Dendritic cell treated with granulocyte-macrophage colony-stimulating factor and Interleukin-4, amounts not matched to agents 40 ng/mL and 50 ng/mL, for 4 days (primary cell): ENCODE measurements around the gene SERPINE1.
"Not testable (repeated sequence)": the region's sequence is repeated elsewhere in the genome, so short reads cannot be mapped to it uniquely, and the experiment has no call there.

Source experiments
- H3K27ac Mint-ChIP-seq: one replicate; pipeline ENCODE4 v1.8.0; 2022; ENCODE audit warnings: mild to moderate bottlenecking, mixed read lengths
- H3K27me3 Mint-ChIP-seq: one replicate; pipeline ENCODE4 v1.8.0; 2022; ENCODE audit warnings: mild to moderate bottlenecking, mixed read lengths
- H3K36me3 Mint-ChIP-seq: one replicate; pipeline ENCODE4 v1.8.0; 2022; ENCODE audit warnings: low read depth, mixed read lengths
- H3K4me1 Mint-ChIP-seq: one replicate; pipeline ENCODE4 v1.8.0; 2022; ENCODE audit warnings: low read depth, mixed read lengths
- H3K4me3 Mint-ChIP-seq: one replicate; pipeline ENCODE4 v1.8.0; 2022; ENCODE audit warnings: mild to moderate bottlenecking, moderate library complexity, mixed read lengths
- H3K9me3 Mint-ChIP-seq: one replicate; pipeline ENCODE4 v1.8.0; 2022; ENCODE audit warnings: mixed read lengths
- intact Hi-C: fragments of 100-400 bp; cut with micrococcal nuclease; formaldehyde crosslinking; loops from one replicate; pipeline ENCODE4 v1.15.0; 2022

Gene SERPINE1

DNA sequence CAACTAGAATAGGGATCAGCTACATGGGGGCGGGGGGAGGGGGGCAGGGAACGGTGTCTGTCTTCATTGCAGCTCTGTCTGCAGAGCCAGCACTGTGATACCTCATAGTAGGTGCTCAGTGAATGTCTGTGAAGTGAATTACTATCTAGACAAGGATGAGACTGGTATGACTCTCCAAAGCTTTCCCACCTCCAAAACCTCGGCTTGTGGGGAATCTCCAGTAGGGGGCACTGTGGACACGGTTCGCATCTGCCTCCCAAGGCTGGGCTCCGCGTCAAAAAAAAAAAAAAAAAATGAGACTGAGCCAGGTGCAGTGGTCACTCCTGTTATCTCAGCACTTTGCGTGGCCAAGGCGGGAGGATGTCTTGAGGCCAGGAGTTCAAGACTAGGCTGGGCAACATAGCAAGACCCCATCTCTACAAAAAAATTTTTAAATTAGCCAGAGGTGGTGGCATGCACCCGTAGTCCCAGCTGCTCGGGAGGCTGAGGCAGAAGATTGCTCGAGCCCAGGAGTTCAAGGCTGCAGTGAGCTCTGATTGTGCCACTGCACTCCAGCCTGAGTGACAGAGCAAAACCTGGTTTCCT is 32.0 kb upstream of the SERPINE1 start:
- intact Hi-C loops: loop anchor here (1.0 kb wide), 1 partner anchor 43 kb away; no protein-coding TSS in a partner anchor
- Mint-ChIP-seq H3K27ac (no peak overlapping the region), H3K36me3 (peaks cover 26% of the 10 kb centered on the region), H3K9me3 (no peaks in the 10 kb centered on the region), H3K27me3 (peaks cover 10% of the 10 kb centered on the region), H3K4me3 (no peak overlapping the region), H3K4me1 (peaks cover 45% of the 10 kb centered on the region)

DNA sequence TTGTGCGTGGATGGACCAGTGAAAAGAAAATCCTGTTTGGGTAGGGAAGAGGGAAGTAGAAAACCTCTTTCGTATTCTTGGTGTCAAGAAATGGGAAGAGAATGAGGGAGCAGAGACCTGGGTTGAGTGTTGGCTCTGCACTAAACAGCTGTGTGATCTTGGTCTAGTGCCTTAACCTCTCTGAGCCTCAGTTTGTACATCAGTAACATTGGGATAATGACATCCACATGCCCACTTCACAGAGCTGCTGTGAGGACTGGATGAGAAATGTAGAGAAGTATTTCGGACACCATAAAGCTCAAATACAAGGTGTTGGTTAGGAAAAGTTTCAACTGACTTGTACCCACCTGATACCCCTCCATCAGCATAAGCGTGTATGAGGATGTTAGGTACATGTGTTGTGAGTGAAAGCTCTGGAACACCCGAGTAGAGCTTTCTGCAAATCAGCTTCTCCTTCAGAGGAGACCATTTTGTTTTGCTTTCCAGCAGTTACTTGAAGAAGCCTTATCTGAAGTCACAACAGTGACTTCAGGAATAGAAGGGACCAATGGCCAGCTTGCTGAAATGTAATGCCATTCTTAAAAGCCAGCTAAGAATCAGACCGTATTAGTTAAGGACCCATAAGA is 30.5 kb upstream of the SERPINE1 start:
- intact Hi-C loops: no loop called here
- Mint-ChIP-seq H3K27me3 (peaks cover 18% of the 10 kb centered on the region), H3K4me3 (no peak overlapping the region), H3K27ac (no peak overlapping the region), H3K9me3 (no peaks in the 10 kb centered on the region), H3K36me3 (peaks cover 10% of the 10 kb centered on the region), H3K4me1 (peaks cover 48% of the 10 kb centered on the region)

DNA sequence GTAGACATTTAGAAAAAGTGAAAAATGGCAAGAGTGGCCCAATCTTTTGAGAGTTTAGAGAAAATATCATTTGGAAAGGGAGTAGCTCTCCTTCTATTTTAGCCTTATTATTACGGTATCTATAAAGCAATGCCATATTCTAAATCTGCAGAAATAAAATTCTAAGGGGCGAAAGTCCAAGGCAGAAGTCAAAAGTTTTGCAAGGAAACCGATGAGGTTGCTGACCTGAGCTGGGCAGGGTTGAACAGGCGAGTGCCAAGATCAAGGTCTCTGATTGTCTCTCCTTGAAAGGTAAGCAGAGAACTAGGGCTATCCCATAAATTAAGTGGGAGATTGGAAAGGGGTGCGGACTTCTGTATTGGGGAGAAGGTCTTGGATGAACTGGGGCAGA is 30.0 kb upstream of the SERPINE1 start:
- intact Hi-C loops: no loop called here
- Mint-ChIP-seq H3K9me3 (no peaks in the 10 kb centered on the region), H3K4me1 (peaks cover 48% of the 10 kb centered on the region), H3K27ac (no peak overlapping the region), H3K36me3 (peaks cover 5% of the 10 kb centered on the region), H3K4me3 (no peak overlapping the region), H3K27me3 (peaks cover 24% of the 10 kb centered on the region)

DNA sequence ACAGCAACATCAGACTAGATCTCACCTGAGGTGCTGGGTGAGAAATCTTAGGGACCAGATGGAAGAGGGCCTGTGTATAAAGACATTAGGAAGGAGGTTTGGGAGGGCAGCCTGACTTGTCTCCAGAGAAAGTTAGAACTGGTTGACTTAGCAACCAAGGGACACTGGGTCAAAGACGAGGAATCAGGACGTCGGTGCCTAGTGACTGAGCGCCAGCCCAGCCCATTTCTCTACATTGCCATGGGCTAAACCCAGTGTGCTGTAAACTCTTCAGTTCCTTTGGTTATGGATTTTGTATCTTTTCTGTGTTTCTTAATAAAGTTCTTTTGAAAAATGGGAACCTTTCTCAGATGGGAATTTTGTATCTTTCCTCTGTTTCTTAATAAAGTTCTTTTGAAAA is 29.3 kb upstream of the SERPINE1 start:
- no peaks in the 10 kb centered on the region for H3K9me3 Mint-ChIP-seq
- H3K36me3 Mint-ChIP-seq: no peaks in the 10 kb centered on the region
- H3K27ac Mint-ChIP-seq: no peak overlapping the region
- intact Hi-C loops: no loop called here
- peaks cover 48% of the 10 kb centered on the region for H3K4me1 Mint-ChIP-seq
- no peak overlapping the region for H3K4me3 Mint-ChIP-seq
- H3K27me3 Mint-ChIP-seq: peaks cover 28% of the 10 kb centered on the region

DNA sequence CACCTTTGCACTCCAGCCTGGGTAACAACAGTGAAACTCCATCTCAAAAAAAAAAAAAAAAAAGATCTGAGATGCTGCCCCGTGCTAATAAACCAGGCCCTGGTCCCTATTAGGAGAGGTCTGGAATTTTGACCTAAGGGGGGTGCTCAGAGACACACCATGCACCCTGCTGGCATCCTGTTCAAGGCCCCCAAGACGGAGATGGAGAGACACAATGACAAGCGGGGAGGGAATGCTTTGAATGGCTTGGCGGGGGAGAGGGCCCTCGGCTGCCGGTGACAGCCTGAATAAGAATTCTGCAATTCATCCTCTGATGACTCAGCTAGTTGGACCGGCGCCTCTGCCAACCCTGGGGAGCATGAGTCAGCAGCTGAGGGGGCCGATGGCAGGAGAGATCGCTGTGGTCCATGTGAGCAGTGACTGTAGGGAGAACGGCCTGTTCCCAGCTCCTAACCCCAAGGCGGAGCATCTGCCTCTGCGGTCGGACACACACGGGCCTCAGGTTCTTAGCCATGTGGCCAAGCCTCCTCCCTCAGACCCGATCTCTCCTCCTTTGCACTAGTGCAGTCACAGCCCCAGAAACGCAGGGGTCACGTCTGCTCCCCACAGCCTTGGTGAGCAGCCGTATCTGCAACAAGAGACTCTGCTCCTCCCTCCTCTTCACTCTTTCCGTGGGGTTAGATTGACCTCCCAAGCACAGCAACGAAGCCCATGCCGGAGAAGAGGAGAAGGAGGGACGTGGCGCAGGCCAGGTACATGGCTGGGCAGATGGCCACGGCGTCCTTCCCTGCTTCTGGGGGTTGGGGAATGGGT is 26.7 kb upstream of the SERPINE1 start:
- H3K9me3 Mint-ChIP-seq: no peaks in the 10 kb centered on the region
- H3K27ac Mint-ChIP-seq: peak overlapping the region; percentile 58
- H3K4me1 Mint-ChIP-seq: peaks cover 68% of the 10 kb centered on the region
- H3K4me3 Mint-ChIP-seq: peak overlapping the region; percentile 32
- H3K27me3 Mint-ChIP-seq: peaks cover 40% of the 10 kb centered on the region
- intact Hi-C loops: no loop called here
- H3K36me3 Mint-ChIP-seq: no peaks in the 10 kb centered on the region

DNA sequence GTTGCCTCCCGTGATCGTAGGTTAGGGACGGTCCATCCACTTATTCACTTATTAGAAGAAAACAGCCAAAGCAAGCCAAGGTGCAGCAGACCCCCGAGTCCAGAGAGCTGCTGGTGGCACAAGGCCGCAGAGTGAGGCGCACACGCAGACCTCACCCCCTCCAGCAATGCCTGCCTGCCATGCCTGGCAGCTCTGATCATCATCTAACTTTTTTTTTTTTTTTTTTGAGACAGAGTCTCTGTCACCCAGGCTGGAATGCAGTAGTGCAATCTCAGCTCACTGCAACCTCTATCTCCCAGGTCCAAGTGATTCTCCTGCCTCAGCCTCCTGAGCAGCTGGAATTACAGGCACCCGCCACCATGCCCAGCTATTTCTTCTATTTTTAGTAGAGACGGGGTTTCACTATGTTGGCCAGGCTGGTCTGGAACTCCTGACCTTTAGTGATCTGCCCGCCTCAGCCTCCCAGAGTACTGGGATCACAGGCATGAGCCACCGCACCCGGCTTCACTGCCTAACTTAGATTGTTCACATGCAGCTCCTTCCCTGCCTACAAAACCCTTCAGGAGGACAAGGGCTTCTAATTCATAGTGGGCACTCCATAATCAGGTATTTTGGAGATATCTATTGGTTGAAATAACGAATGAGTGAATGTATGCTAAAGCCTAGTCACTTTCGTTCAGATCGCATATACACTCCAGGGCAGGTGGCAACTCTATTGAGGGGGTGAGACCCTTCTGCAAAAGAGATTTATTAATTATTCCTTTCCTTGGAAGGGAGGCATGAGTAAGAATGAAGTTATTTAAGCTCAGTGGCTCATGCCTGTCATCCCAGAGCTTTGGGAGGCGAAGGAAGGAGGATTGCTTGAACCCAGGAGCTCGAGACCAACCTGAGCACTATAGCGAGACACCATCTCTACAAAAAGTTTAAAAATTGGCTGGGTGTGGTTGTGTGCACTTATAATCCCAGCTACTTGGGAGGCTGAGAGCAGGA is 25.8 kb upstream of the SERPINE1 start:
- no peaks in the 10 kb centered on the region for H3K36me3 Mint-ChIP-seq
- no peaks in the 10 kb centered on the region for H3K9me3 Mint-ChIP-seq
- peak overlapping the region; percentile 58 for H3K27ac Mint-ChIP-seq
- peaks cover 60% of the 10 kb centered on the region for H3K4me1 Mint-ChIP-seq
- intact Hi-C loops: no loop called here
- no peak overlapping the region for H3K4me3 Mint-ChIP-seq
- H3K27me3 Mint-ChIP-seq: peaks cover 40% of the 10 kb centered on the region

DNA sequence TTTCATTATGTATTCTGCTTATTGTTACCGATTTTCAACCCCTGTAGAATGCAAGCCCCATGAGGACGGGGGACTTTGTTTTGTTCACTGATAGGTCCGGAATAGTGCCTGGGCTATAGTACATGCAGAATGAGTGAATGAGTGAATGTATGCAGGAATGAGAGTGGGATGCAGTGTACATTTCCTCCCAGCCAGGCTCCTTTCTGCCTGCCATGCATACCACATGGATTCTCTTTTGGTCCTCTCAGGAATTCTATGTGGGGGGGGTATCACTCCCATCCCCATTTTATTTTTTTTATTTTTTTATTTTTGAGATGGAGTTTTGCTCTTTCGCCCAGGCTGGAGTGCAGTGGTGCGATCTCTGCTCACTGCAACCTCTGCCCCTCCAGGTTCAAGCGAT is 24.9 kb upstream of the SERPINE1 start:
- H3K9me3 Mint-ChIP-seq: no peaks in the 10 kb centered on the region
- H3K27ac Mint-ChIP-seq: no peak overlapping the region
- H3K27me3 Mint-ChIP-seq: peaks cover 39% of the 10 kb centered on the region
- H3K36me3 Mint-ChIP-seq: no peaks in the 10 kb centered on the region
- no peak overlapping the region for H3K4me3 Mint-ChIP-seq
- intact Hi-C loops: no loop called here
- peaks cover 58% of the 10 kb centered on the region for H3K4me1 Mint-ChIP-seq

DNA sequence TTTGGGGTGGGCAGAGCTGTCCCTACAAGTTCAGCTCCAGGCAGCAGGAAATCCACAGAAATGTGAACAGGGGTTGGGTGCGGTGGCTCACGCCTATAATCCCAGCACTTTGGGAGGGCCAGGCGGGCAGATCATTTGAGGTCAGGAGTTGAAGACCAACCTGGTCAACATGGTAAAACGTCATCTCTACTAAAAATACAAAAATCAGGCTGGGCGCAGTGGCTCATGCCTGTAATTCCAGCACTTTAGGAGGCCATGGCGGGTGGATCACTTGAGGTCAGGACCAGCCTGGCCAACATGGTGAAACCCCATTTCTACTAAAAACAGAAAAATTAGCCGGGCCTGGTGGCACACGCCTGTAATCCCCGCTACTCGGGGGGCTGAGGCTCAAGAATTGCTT is 23.2 kb upstream of the SERPINE1 start:
- H3K4me3 Mint-ChIP-seq, H3K9me3 Mint-ChIP-seq, intact Hi-C loops, H3K36me3 Mint-ChIP-seq: not testable (repeated sequence)
- Mint-ChIP-seq H3K27me3 (peaks cover 32% of the 10 kb centered on the region), H3K27ac (peak overlapping the region; percentile 11), H3K4me1 (peaks cover 66% of the 10 kb centered on the region)

DNA sequence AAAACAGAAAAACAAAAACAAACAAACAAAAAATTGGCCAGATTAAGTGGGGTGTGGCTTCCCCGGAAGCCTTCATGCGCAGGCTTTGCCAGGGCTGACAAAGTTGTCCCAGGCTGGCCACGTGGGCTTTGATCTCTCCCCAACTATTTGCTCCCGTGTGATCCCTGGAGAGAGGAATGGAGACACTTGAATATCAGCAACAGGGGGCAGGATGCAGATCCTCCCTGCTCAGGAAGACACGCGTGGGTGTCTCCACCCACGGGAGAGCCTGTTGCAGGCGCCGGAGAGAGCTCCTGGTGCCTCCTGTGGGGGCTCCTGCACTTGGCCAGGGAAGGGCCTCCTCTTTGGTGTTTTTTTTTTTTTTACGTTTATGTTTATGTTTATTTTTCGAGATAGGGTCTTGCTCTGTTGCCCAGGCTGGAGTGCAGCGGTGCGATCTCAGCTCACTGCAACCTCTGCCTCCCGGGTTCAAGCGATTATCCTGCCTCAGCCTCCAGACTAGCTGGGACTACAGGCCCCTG is 22.7 kb upstream of the SERPINE1 start:
- H3K36me3 Mint-ChIP-seq: no peaks in the 10 kb centered on the region
- peak overlapping the region; percentile 11 for H3K27ac Mint-ChIP-seq
- intact Hi-C loops: no loop called here
- H3K4me3 Mint-ChIP-seq: no peak overlapping the region
- peaks cover 34% of the 10 kb centered on the region for H3K27me3 Mint-ChIP-seq
- no peaks in the 10 kb centered on the region for H3K9me3 Mint-ChIP-seq
- peaks cover 67% of the 10 kb centered on the region for H3K4me1 Mint-ChIP-seq

DNA sequence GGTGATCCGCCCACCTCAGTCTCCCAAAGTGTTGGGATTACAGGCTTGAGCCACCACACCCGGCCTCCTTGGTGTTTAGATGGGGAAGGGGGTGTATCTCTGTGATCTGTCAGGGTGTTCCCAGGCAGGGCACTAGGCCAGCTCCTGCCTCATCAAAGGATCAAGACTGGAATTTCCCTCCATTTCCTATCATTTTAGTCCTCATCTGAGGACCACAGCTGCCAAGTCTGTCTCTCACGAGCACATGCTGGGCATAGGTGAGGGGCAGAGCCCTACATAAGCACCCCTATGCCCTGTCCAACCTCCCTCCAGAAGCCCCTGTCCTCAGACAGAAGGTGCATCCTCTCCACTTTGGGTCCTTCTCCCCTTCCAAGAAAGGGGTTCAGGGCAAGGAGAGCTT is 22.1 kb upstream of the SERPINE1 start:
- H3K27me3 Mint-ChIP-seq: peaks cover 34% of the 10 kb centered on the region

DNA sequence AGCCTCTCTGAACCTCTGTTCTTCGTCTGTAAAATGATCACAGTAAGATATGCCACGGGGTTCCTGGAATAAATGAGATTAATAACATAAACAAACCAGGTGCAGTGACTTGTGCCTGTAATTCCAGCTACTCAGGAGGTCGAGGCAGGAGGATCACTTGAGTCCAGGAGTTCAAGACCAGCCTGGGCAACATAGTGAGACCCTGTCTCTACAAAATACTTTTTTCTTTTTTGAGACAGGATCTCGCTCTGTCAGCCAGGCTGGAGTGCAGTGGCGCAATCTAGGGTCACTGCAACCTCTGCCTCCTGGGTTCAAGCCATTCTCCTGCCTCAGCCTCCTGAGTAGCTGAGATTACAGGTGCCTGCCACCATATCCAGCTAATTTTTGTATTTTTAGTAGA is 21.7 kb upstream of the SERPINE1 start:
- intact Hi-C loops, H3K9me3 Mint-ChIP-seq, H3K4me3 Mint-ChIP-seq, H3K36me3 Mint-ChIP-seq: not testable (repeated sequence)
- peaks cover 58% of the 10 kb centered on the region for H3K4me1 Mint-ChIP-seq
- peaks cover 33% of the 10 kb centered on the region for H3K27me3 Mint-ChIP-seq
- H3K27ac Mint-ChIP-seq: peak overlapping the region; percentile 33

More for the DNA sequence above, 22.1 kb upstream of the SERPINE1 start:
- Mint-ChIP-seq H3K4me3 (no peak overlapping the region), H3K27ac (peak overlapping the region; percentile 33), H3K36me3 (no peaks in the 10 kb centered on the region), H3K4me1 (peaks cover 62% of the 10 kb centered on the region), H3K9me3 (no peaks in the 10 kb centered on the region)
- intact Hi-C loops: no loop called here

DNA sequence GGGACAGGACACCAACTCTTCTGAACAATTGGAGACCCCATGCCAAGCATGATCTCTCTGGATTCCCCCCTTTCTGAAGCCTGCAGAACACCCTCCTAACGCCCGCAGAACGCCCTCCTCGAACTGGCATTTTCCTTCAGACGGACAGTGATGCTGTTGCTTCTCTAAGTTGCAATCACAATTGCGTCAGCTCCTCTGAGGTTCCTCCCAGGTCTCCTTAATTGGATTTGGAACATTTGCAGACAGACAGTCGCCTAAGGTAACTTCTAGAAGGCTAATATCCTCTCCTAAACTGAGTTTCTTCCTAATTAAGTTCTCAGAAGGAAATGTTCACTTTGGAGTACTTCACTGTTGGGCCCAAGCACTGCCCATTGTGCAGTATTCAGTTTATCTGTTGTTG is 20.5 kb upstream of the SERPINE1 start:
- Mint-ChIP-seq H3K4me1 (peaks cover 53% of the 10 kb centered on the region), H3K27ac (no peak overlapping the region), H3K36me3 (no peaks in the 10 kb centered on the region), H3K4me3 (no peak overlapping the region), H3K27me3 (peaks cover 26% of the 10 kb centered on the region), H3K9me3 (no peaks in the 10 kb centered on the region)
- intact Hi-C loops: no loop called here

DNA sequence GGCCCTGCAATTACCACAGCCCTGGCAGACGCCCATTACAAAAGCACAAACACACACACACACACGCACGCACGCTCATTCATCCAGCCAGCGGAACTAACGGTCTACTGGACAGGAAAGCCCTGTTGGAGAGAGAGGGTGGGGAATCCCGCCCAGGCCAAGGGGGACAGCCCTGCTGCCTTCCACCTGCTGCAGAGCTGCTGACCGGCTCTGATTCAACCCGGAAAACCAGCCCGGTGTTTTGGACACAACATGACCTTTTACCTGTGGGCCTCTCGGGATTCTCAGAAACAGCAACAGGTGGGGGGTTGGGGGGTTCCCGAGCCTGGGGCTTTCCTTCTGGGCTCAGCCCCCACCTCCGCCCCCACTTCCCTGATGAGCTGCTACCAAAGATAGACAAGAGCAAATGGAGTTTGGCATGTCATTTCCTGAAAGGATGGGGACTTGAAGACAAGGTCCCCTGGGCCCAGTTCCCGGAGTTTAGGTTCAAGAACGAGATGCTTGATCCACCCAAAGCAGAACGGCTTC is 18.5 kb upstream of the SERPINE1 start:
- Mint-ChIP-seq H3K27ac (peak overlapping the region; percentile 25), H3K4me1 (peaks cover 53% of the 10 kb centered on the region), H3K36me3 (no peaks in the 10 kb centered on the region), H3K4me3 (peak overlapping the region; percentile 22), H3K27me3 (peaks cover 15% of the 10 kb centered on the region), H3K9me3 (no peaks in the 10 kb centered on the region)
- intact Hi-C loops: no loop called here
